ENCODE data around the gene MRAS. TPM values are rescaled to one million over a fixed set of nuclear protein-coding genes. Genes with fewer than 3 reads are reported as not detected.

Gene MRAS
- polyA plus RNA-seq, 1 donor from 2014 or later, result 52.8 TPM

GRCh38 chr3:138394156-138394555 is 45.8 kb downstream of the MRAS start:
- H3K4me2 ChIP-seq (ENCODE audit: low read length), result no peak overlapping the region
- TF ChIP-seq SMC3 (conservative IDR thresholded peaks at IDR 0.05; ENCODE audit: poor library complexity), result no peak
- no peak for TF ChIP-seq EZH2 (IDR thresholded peaks at IDR 0.05; ENCODE audit: borderline replicate concordance, insufficient read depth, low read length, poor library complexity, severe bottlenecking)
- TF ChIP-seq POLR2AphosphoS5 (IDR thresholded peaks at IDR 0.05), result no peak
- no peak for TF ChIP-seq CTCF (IDR thresholded peaks at IDR 0.05; ENCODE audit: poor library complexity, severe bottlenecking)
- TF ChIP-seq MXI1 (conservative IDR thresholded peaks at IDR 0.05; ENCODE audit: poor library complexity, severe bottlenecking), result no peak
- no peak for TF ChIP-seq REST (IDR thresholded peaks at IDR 0.05; ENCODE audit: borderline replicate concordance)
- TF ChIP-seq EP300 (conservative IDR thresholded peaks at IDR 0.05; ENCODE audit: poor library complexity, severe bottlenecking), result no peak
- no peak for TF ChIP-seq TAF1 (IDR thresholded peaks at IDR 0.05; ENCODE audit: low read depth)
- no peak for TF ChIP-seq RAD21 (conservative IDR thresholded peaks at IDR 0.05)
- H3K9me2 ChIP-seq (ENCODE audit: insufficient read depth, low read length), result no peaks in the 10 kb centered on the region
- H3K79me2 ChIP-seq (replicated peaks; ENCODE audit: insufficient read depth, low read length), result no peaks in the 10 kb centered on the region
- H3K9me3 ChIP-seq (ENCODE audit: low read length), result no peaks in the 10 kb centered on the region
- no peaks in the 10 kb centered on the region for H3K36me3 ChIP-seq (ENCODE audit: insufficient read depth, low read length)
- no peak overlapping the region for H3K9ac ChIP-seq (ENCODE audit: low read length)
- H3F3A ChIP-seq (ENCODE audit: insufficient read depth, low read length, poor library complexity, severe bottlenecking), result no peaks in the 10 kb centered on the region
- no peak overlapping the region for H2AFZ ChIP-seq (ENCODE audit: low read depth, low read length)
- peaks cover 3% of the 10 kb centered on the region for H4K20me1 ChIP-seq (ENCODE audit: insufficient read depth)
- no peak overlapping the region for H3K27ac ChIP-seq (ENCODE audit: low read length)
- H3K4me3 ChIP-seq (ENCODE audit: low read length), result no peak overlapping the region
- H3K27me3 ChIP-seq (ENCODE audit: insufficient read depth, low read depth, low read length), result no peaks in the 10 kb centered on the region

GRCh38 chr3:138394686-138395085 is 46.3 kb downstream of the MRAS start:
- TF ChIP-seq EP300 (conservative IDR thresholded peaks at IDR 0.05; ENCODE audit: poor library complexity, severe bottlenecking) (no peak), MXI1 (conservative IDR thresholded peaks at IDR 0.05; ENCODE audit: poor library complexity, severe bottlenecking) (no peak), POLR2AphosphoS5 (IDR thresholded peaks at IDR 0.05) (no peak), CTCF (IDR thresholded peaks at IDR 0.05; ENCODE audit: poor library complexity, severe bottlenecking) (no peak), SMC3 (conservative IDR thresholded peaks at IDR 0.05; ENCODE audit: poor library complexity) (no peak), REST (IDR thresholded peaks at IDR 0.05; ENCODE audit: borderline replicate concordance) (no peak), TAF1 (IDR thresholded peaks at IDR 0.05; ENCODE audit: low read depth) (no peak), RAD21 (conservative IDR thresholded peaks at IDR 0.05) (no peak), EZH2 (IDR thresholded peaks at IDR 0.05; ENCODE audit: borderline replicate concordance, insufficient read depth, low read length, poor library complexity, severe bottlenecking) (no peak)
- Histone ChIP-seq H3K27ac (ENCODE audit: low read length) (no peak overlapping the region), H3K9me3 (ENCODE audit: low read length) (no peaks in the 10 kb centered on the region), H3K9me2 (ENCODE audit: insufficient read depth, low read length) (no peaks in the 10 kb centered on the region), H3K79me2 (replicated peaks; ENCODE audit: insufficient read depth, low read length) (no peaks in the 10 kb centered on the region), H2AFZ (ENCODE audit: low read depth, low read length) (no peak overlapping the region), H3K9ac (ENCODE audit: low read length) (no peak overlapping the region), H3K4me3 (ENCODE audit: low read length) (no peak overlapping the region), H3K36me3 (ENCODE audit: insufficient read depth, low read length) (no peaks in the 10 kb centered on the region), H3K4me2 (ENCODE audit: low read length) (no peak overlapping the region), H3F3A (ENCODE audit: insufficient read depth, low read length, poor library complexity, severe bottlenecking) (no peaks in the 10 kb centered on the region), H3K27me3 (ENCODE audit: insufficient read depth, low read depth, low read length) (no peaks in the 10 kb centered on the region), H4K20me1 (ENCODE audit: insufficient read depth) (peaks cover 3% of the 10 kb centered on the region)
